ENCODE results near the gene EXOC2.
"Not testable (repeated sequence)": the region's sequence is repeated elsewhere in the genome, so short reads cannot be mapped to it uniquely, and the experiment has no call there.

The EXOC2 gene

DNA sequence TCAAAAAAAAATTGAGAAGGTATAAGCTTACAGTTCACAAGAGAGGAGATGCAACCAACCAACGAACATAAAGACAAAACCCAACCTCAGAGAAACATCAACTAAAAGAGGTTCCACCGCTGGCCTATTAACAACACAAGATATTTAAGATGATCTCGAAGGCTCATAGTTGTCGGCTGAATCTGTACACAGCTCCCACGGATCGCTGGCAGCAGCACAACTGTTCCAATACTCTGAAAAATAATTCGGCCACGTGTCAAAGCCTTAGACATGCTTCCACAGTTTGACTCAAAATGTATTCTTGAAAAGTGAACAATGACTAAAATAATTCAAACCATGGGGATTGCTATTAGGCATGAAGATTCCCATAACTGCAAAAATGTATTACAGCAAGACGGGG is 13.7 kb downstream of the EXOC2 start:
- no peak for DNase-seq (ENCODE audit: low spot score)

- no peak for DNase-seq (ENCODE audit: low spot score)
Observed at GRCh38 chr6:678520-678919, 14.4 kb downstream of the EXOC2 start.

DNA sequence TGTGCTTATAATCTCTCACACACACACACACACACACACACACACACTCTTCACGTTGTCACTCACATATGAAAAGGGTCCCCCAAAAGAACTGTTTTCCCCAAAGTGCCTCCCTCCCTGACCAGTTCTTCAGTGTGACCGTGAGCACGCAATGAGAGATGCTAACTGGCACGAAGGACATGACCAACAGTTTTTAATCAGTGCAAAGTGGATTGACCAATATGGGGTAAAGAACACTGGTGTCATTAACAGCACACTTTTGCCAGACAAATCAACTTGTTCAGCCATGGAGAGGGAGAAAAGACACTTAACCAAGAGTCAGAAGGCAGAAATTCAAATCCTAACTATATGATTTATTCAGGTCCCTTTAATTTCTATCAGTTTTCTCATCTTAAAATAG is 15.0 kb downstream of the EXOC2 start:
- DNase-seq (ENCODE audit: low spot score) = no peak

DNA sequence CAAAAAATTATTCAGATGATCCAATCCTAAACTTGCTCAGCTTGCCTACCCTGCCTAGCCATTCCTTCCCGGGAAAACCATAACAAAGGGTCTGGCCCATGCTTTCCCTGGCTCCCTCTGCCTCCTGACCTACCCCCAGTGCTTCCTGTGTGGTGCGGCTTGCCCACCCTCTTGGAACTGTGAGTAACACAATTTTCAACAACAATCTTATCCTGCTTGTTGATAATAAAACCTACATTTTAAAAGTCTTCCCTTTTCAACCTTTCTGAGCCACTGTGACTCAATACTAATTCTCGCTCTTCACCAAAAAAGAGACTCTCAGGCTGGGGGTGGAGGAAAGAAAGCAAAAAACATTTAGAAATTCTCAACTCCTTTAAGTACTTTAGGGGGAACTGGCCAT is 18.0 kb downstream of the EXOC2 start:
- DNase-seq (ENCODE audit: low spot score) = no peak

DNA sequence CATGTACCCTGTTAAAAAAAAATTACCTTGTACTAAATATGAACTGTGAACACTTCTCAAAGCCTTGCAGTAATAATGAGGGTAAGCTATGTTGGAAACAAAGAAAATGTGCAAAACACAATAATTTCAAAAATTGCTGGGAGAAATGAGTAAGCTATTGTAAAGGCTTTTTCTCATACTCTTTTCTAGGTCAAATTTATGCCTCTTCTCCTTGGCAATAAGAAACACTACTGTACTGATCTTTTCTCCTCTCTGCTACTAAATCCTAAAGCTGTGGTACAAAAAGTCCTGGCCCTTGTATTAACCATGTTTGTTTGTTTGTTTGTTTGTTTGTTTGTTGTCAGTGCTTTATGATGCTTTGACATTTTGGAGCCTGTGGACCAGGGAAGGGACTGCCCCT is 18.5 kb downstream of the EXOC2 start:
- DNase-seq (ENCODE audit: low spot score) = no peak

- no peak for DNase-seq (ENCODE audit: low spot score)
Observed at GRCh38 chr6:667253-667927, 25.5 kb downstream of the EXOC2 start.

DNA sequence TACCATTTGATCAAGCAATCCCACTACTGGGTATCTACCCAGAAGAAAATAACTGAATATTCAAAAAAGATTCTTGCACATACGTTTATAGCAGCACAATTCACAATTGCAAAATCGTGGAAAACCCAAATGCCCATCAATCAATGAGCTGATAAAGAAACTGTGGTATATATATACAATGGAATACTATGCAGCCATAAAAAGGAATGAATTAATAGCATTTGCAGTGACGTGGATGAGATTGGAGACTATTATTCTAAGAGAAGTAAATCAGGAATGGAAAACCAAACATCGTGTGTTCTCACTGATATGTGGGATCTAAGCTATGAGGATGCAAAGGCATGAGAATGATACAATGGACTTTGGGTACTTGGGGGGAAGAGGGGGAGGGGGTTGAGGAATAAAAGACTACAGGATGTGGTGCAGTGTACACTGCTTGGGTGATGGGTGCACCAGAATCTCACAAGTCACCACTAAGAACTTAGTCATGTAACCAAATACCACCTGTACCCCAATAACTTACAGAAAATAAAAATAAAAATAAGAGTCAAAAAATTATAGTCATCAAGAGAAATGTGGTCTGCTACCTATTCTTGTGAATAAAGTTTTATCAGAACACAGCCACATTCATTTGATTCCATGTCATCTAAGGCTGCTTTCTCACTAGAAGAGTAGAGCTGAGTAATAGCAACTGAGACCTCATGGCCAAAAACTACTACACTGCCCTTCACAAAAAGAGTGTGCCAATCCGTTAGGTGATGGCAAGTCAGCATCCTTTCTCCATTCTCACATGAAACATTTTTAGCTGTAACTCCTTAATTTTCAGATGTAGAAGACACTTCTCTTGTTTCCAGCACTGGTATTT is 27.3 kb downstream of the EXOC2 start:
- no peak for DNase-seq (ENCODE audit: low spot score)

DNA sequence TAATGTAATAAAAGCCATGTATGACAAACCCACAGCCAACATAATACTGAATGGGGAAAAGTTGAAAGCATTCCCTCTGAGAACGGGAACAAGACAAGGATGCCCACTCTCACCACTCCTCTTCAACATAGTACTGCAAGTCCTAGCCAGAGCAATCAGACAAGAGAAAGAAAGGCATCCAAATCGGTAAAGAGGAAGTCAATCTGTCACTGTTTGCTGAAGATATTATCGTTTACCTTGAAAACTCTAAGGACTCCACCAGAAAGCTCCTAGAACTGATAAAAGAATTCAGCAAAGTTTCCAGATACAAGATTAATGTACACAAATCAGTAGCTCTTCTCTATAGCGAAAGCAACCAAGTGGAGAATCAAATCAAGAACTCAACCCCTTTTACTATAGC is 29.2 kb downstream of the EXOC2 start:
- not testable (repeated sequence) for DNase-seq (ENCODE audit: low spot score)

DNA sequence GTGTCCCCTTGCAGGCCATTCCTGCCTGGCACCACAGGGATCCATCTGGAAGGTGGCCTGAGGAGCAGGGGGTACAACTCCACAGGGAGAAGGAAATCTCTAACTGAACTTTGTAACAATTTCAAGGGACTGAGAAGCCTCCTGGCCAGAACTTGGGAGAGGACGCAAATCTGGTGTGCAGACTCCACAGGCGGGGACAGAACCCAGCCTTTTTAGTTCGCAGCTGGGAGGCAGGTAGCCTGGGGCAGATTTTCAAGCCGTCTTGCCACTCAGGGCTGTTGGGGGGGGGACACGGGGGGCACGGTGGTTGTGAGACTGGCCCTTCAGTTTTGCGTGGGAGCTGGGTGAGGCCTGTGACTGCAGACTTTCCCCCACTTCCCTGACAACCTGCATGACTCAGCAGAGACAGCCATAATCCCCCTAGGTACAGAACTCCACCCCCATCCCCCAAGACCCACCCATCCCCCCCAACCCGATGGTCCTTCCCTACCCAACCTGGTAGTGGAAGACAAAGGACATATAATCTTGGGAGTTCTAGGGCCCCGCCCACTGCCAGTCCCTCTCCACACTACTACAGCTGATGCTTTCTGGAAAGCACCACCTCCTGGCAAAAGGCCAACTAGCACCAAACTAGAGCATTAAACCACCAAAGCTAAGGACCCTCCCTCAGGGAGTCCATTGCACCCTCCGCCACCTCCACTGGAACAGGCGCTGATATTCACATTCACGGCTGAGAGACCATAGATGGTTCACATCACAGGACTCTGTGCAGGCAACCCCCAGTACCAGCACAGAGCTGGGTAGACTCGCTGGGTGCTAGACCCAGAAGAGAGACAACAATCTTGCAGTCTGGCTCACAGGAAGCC is 33.0 kb downstream of the EXOC2 start:
- no peak for DNase-seq (ENCODE audit: low spot score)

DNA sequence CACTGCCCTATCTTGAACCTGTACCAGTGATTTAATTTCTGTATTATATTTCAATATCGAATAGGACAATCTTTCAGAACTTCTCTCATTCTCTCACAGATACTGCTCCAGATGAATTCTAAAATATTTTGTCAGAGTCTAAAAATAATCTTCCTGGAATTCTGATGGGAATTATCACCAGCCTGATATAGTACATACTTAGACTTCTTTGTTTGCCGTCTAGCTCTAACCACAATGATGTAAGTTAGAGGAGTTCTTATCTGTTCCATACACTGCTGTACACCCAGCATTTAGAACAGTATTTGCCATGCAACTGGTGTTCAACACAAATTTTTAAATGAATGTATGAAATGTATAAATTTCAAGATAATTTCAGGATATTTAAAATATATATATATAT is 34.7 kb downstream of the EXOC2 start:
- peak; percentile 91 for DNase-seq (ENCODE audit: low spot score)

- DNase-seq (ENCODE audit: low spot score) = no peak
Observed at GRCh38 chr6:657743-658142, 35.2 kb downstream of the EXOC2 start.

DNA sequence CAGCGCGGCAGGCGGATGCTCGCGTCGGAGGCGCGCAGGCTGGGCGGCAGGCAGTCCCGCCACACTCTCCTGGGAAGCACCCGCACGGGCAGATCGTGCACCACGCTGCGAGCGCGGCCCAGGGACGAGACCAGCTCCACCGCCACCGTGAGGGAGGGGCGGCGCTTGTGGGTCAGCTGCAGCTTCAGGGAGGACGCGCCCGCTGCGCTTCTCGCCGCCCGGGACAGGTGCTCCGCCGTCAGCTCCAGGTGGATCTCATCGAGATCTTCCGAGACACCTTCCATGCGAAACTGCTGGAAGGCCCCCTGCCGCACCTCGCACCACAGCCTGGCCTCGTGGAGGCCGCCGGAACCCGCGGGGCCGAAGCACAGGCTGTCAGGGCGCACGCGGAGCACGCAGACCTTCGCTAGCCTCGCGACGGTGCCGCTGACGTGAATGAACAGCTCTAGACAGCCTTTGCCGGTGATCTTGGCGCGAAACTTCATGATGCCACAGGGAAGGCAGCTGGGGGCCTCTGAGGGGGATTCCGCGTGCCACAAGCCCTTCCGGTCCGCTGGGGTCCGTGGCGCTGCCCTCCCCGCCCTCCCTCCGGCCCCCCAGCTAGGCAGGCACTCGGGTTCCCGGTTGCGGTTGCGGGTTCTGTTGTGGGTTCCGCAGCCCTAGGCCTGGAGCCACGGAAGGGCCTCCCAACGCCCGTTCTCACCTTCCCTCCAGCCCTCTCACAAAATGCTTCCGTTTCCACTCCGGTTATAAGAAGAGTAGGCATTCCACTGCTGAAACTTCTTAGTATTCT is 36.3 kb downstream of the EXOC2 start, which contains the start of gene HUS1B:
Gene HUS1B, minus strand, starts transcription at position 641 of the 793 bp plus-strand sequence. Its CDS starts 156 bp downstream, at position 485.
- DNase-seq (ENCODE audit: low spot score) = no peak

DNA sequence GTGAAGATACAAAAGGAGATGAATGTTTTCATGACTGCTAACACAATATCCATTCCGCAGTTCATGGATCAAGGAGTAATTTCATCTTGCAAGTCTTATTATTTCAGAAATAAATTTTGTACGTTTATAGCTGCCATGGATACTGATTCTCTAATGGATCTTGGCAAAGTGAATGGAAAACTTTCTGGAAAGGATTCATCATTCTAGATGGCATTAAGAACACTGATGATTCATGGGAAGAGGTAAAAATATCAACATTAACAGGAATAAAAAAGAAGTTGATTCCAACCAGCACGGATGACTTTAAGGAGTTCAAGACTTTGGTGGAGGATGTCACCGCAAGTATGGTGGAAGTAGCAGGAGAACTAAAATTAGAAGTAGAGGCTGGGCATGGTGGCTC is 38.8 kb downstream of the EXOC2 start:
- DNase-seq (ENCODE audit: low spot score) = no peak

- DNase-seq (ENCODE audit: low spot score) = no peak
Observed at GRCh38 chr6:652865-653264, 40.1 kb downstream of the EXOC2 start.

DNA sequence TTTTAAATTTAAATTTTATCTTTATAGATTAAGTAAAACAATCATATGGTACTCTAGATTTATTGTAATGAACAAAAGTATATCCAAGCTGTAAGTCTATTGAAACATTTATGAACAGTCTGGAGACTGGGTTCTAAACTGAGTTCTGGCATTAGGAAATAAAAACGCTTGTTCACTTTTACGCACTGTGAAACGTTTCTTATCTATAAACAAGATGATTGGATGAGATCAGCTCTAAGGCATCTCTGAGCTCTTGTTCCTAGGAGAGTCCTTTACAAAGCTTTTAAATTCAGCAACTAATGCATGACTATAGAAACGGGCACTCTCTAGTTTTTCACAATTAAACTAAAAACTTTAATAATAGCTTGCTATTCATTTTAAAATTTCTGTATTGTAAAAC is 42.8 kb downstream of the EXOC2 start:
- DNase-seq (ENCODE audit: low spot score) = no peak

DNA sequence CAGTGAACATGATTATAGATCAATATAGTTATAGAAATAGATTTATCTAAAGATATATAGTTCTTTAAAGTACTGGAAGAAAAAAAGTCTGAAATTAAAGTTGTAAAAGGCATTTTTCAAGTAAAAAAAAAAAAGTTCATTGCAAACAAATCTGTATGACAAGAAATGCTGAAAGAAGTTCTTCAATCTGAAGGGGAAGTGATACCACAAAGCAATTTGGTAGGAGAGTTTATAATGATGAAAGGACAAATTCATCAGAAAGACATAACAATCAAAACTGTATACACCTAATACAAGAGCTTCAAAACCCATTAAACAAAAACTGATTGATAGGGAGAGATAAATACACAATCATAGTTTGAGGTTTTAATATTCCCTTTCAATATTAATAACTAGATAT is 50.1 kb downstream of the EXOC2 start:
- DNase-seq (ENCODE audit: low spot score) = no peak

- no peak for DNase-seq (ENCODE audit: low spot score)
Observed at GRCh38 chr6:641225-641985, 51.5 kb downstream of the EXOC2 start.

DNA sequence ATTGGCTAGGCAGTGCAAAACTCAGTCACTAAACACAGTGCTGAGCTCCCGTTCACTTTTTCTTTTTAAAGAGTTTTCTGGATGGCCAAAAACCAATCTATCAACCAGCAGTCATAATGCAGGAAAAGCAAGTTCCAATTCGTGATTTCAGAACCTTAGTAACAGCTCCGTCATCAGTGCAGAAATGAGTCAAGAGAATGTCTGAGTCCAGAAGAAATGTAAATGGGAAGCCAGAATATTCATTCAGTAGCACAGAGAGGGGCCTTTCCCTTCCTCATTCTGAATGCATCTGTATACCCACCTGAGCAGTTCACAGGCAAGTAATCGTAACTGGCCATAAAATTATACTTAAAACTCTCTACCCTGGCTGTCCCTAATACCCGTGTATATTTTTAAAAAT is 56.5 kb downstream of the EXOC2 start:
- DNase-seq (ENCODE audit: low spot score) = no peak

DNA sequence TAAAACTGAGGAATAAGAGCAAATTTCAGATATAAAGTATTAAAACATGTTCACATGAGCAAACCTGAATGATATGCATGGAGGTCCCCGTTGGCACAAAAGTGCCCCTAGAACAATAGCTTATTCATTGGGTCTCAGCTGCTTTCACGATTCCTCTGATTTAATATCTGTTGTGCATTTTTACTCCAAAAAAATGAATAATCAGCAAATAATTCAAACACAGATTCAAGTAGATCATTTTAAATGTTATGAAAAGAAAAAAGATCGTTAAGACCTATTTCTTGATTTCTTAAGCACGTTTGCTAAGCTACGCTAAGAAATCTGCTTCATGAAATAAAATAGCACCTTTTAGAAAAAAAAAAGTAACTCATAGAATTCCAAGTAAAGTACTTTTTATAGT is 57.7 kb downstream of the EXOC2 start:
- DNase-seq (ENCODE audit: low spot score) = peak; percentile 42

- no peak for DNase-seq (ENCODE audit: low spot score)
Observed at GRCh38 chr6:633611-634010, 59.3 kb downstream of the EXOC2 start.

- no peak for DNase-seq (ENCODE audit: low spot score)
Observed at GRCh38 chr6:628766-629165, 64.2 kb downstream of the EXOC2 start.

All from COLO829 (cell line).